BLaER1 treated with 17β-estradiol and CSF1 and Interleukin-3, amounts not matched to agents 10 nM and 100 nM (cell line): ENCODE data around the gene FATE1.
"Not testable (repeated sequence)": the region's sequence is repeated elsewhere in the genome, so short reads cannot be mapped to it uniquely, and the experiment has no call there.

ENCODE experiments used
- H3K27ac ChIP-seq, 11 experiments: shearing (Covaris generic); formaldehyde crosslinking; 2 replicates each; pipeline ENCODE4 v1.8.1; 2022
- H3K27me3 ChIP-seq, 11 experiments: shearing (Covaris generic); formaldehyde crosslinking; 2 replicates each; pipeline ENCODE4 v1.8.1; 2022
- H3K36me3 ChIP-seq, 11 experiments: shearing (Covaris generic); formaldehyde crosslinking; 2 replicates each; pipeline ENCODE4 v1.8.1; 2022
- H3K4me1 ChIP-seq, 10 experiments: shearing (Covaris generic); formaldehyde crosslinking; 2 replicates each; pipeline ENCODE4 v1.8.1; 2022
- H3K4me2 ChIP-seq, 11 experiments: shearing (Covaris generic); formaldehyde crosslinking; 2 replicates each; pipeline ENCODE4 v1.8.1; 2022
- H3K4me3 ChIP-seq, 10 experiments: shearing (Covaris generic); formaldehyde crosslinking; 2 replicates each; pipeline ENCODE4 v1.8.1; 2022
- H3K9ac ChIP-seq, 11 experiments: shearing (Covaris generic); formaldehyde crosslinking; 2 replicates each; pipeline ENCODE4 v1.8.1; 2022
- H3K9me3 ChIP-seq, 11 experiments: shearing (Covaris generic); formaldehyde crosslinking; replicated peaks in 1 of 11; 2 replicates each; pipeline ENCODE4 v1.8.1; 2022
- H4K20me1 ChIP-seq, 11 experiments: shearing (Covaris generic); formaldehyde crosslinking; 2 replicates each; pipeline ENCODE4 v1.8.1; 2022
- Cebpa-rat ChIP-seq, 11 experiments: shearing (Covaris generic); IDR thresholded peaks; 2 replicates each; pipeline ENCODE4 v1.8.1; 2022

FATE1 gene

GRCh38 chrX:151694661-151695582 is 20.9 kb upstream of the FATE1 start, which contains the start of gene PRRG3:
TSS of gene PRRG3 (plus strand) at chrX:151695458. CDS start at chrX:151698815, 3,357 bp downstream.
- H3K4me3 ChIP-seq, result no peak within 1 kb of the TSS
- H3K36me3 ChIP-seq, result no peaks in the 10 kb centered on the region
- H3K4me1 ChIP-seq, result no peaks in the 10 kb centered on the region
- no peak within 1 kb of the TSS for H3K4me2 ChIP-seq
- TF ChIP-seq Cebpa-rat (IDR thresholded peaks at IDR 0.05), result no peak
- H4K20me1 ChIP-seq, result peaks cover 0 to 3% (median 0%) of the 10 kb centered on the region in 11 experiments; a peak in 3 of 22 replicates
- no peak within 1 kb of the TSS for H3K27ac ChIP-seq
- no peak within 1 kb of the TSS for H3K9ac ChIP-seq
- peaks cover 0 to 24% (median 7%) of the 10 kb centered on the region in 11 experiments; a peak in 12 of 22 replicates for H3K9me3 ChIP-seq
- H3K27me3 ChIP-seq, result peaks cover 29 to 76% (median 69%) of the 10 kb centered on the region in 11 experiments

GRCh38 chrX:151695583-151696340 is 20.1 kb upstream of the FATE1 start:
- no peak overlapping the region for H3K4me3 ChIP-seq

GRCh38 chrX:151697082-151697481 is 18.8 kb upstream of the FATE1 start:
- not testable (repeated sequence) for H3K9ac ChIP-seq, H3K4me2 ChIP-seq, H3K4me1 ChIP-seq, H3K36me3 ChIP-seq, H4K20me1 ChIP-seq, H3K4me3 ChIP-seq, H3K27ac ChIP-seq
- Histone ChIP-seq H3K9me3 (peaks cover 0 to 24% (median 7%) of the 10 kb centered on the region in 11 experiments; a peak in 12 of 22 replicates), H3K27me3 (peaks cover 43 to 76% (median 69%) of the 10 kb centered on the region in 11 experiments)

More at GRCh38 chrX:151695583-151696340, 20.1 kb upstream of the FATE1 start:
- Histone ChIP-seq H3K9me3 (peaks cover 0 to 24% (median 7%) of the 10 kb centered on the region in 11 experiments; a peak in 12 of 22 replicates), H3K27ac (no peak overlapping the region), H3K36me3 (no peaks in the 10 kb centered on the region), H3K9ac (no peak overlapping the region), H3K4me2 (no peak overlapping the region), H4K20me1 (peaks cover 0 to 3% (median 0%) of the 10 kb centered on the region in 11 experiments; a peak in 3 of 22 replicates), H3K4me1 (no peaks in the 10 kb centered on the region), H3K27me3 (peaks cover 31 to 76% (median 69%) of the 10 kb centered on the region in 11 experiments)
- no peak for TF ChIP-seq Cebpa-rat (IDR thresholded peaks at IDR 0.05)

GRCh38 chrX:151697522-151697921 is 18.3 kb upstream of the FATE1 start:
- H3K9ac ChIP-seq, result no peak overlapping the region
- peaks cover 47 to 76% (median 69%) of the 10 kb centered on the region in 11 experiments for H3K27me3 ChIP-seq
- no peak for TF ChIP-seq Cebpa-rat (IDR thresholded peaks at IDR 0.05)
- no peak overlapping the region for H3K4me3 ChIP-seq
- H3K4me1 ChIP-seq, result no peaks in the 10 kb centered on the region
- H3K9me3 ChIP-seq, result peaks cover 0 to 24% (median 7%) of the 10 kb centered on the region in 11 experiments; a peak in 12 of 22 replicates
- no peaks in the 10 kb centered on the region; a peak in 5 of 22 replicates for H4K20me1 ChIP-seq
- H3K27ac ChIP-seq, result no peak overlapping the region
- H3K4me2 ChIP-seq, result no peak overlapping the region
- H3K36me3 ChIP-seq, result no peaks in the 10 kb centered on the region

GRCh38 chrX:151698485-151698884 is 17.4 kb upstream of the FATE1 start:
- peaks cover 0 to 22% (median 6%) of the 10 kb centered on the region in 11 experiments; a peak in 11 of 22 replicates for H3K9me3 ChIP-seq
- H3K27ac ChIP-seq, result no peak overlapping the region
- no peak overlapping the region for H3K4me3 ChIP-seq
- H4K20me1 ChIP-seq, result no peaks in the 10 kb centered on the region; a peak in 5 of 22 replicates
- no peak overlapping the region for H3K4me2 ChIP-seq
- no peaks in the 10 kb centered on the region for H3K36me3 ChIP-seq
- TF ChIP-seq Cebpa-rat (IDR thresholded peaks at IDR 0.05), result no peak
- peaks cover 57 to 76% (median 69%) of the 10 kb centered on the region in 11 experiments for H3K27me3 ChIP-seq
- no peaks in the 10 kb centered on the region for H3K4me1 ChIP-seq
- H3K9ac ChIP-seq, result no peak overlapping the region

GRCh38 chrX:151699746-151700145 is 16.1 kb upstream of the FATE1 start:
- no peak for TF ChIP-seq Cebpa-rat (IDR thresholded peaks at IDR 0.05)
- Histone ChIP-seq H4K20me1 (no peaks in the 10 kb centered on the region; a peak in 5 of 22 replicates), H3K27ac (no peak overlapping the region), H3K4me3 (no peak overlapping the region), H3K9me3 (peaks cover 0 to 9% (median 0%) of the 10 kb centered on the region in 11 experiments; a peak in 8 of 22 replicates), H3K4me1 (no peaks in the 10 kb centered on the region), H3K4me2 (no peak overlapping the region), H3K9ac (no peak overlapping the region), H3K27me3 (peaks cover 66 to 80% (median 73%) of the 10 kb centered on the region in 11 experiments), H3K36me3 (no peaks in the 10 kb centered on the region)

- peaks cover 0 to 5% (median 0%) of the 10 kb centered on the region in 11 experiments; a peak in 4 of 22 replicates for H3K9me3 ChIP-seq
- peaks cover 74 to 89% (median 82%) of the 10 kb centered on the region in 11 experiments for H3K27me3 ChIP-seq
- no peaks in the 10 kb centered on the region for H3K4me1 ChIP-seq
- H3K4me2 ChIP-seq, result no peak overlapping the region
- H3K9ac ChIP-seq, result no peak overlapping the region
- H3K27ac ChIP-seq, result no peak overlapping the region
- no peaks in the 10 kb centered on the region for H3K36me3 ChIP-seq
- no peak for TF ChIP-seq Cebpa-rat (IDR thresholded peaks at IDR 0.05)
- no peak overlapping the region for H3K4me3 ChIP-seq
- H4K20me1 ChIP-seq, result no peaks in the 10 kb centered on the region; a peak in 5 of 22 replicates
Measured at GRCh38 chrX:151700581-151700980, 15.3 kb upstream of the FATE1 start.

- no peaks in the 10 kb centered on the region for H3K4me1 ChIP-seq
- no peak overlapping the region for H3K4me3 ChIP-seq
- H3K36me3 ChIP-seq, result no peaks in the 10 kb centered on the region
- no peak overlapping the region for H3K27ac ChIP-seq
- no peak overlapping the region for H3K4me2 ChIP-seq
- H4K20me1 ChIP-seq, result no peaks in the 10 kb centered on the region; a peak in 5 of 22 replicates
- no peak for TF ChIP-seq Cebpa-rat (IDR thresholded peaks at IDR 0.05)
- peaks cover 0 to under 1% (median 0%) of the 10 kb centered on the region in 11 experiments; a peak in 1 of 22 replicates for H3K9me3 ChIP-seq
- no peak overlapping the region for H3K9ac ChIP-seq
- H3K27me3 ChIP-seq, result peaks cover 78 to 90% (median 86%) of the 10 kb centered on the region in 11 experiments
Measured at GRCh38 chrX:151701071-151701470, 14.8 kb upstream of the FATE1 start.

GRCh38 chrX:151701531-151701930 is 14.3 kb upstream of the FATE1 start:
- H3K4me1 ChIP-seq, result no peaks in the 10 kb centered on the region
- H3K27ac ChIP-seq, result no peak overlapping the region
- no peak overlapping the region for H3K4me3 ChIP-seq
- no peak overlapping the region for H3K9ac ChIP-seq
- no peaks in the 10 kb centered on the region for H3K36me3 ChIP-seq
- no peaks in the 10 kb centered on the region; a peak in 5 of 22 replicates for H4K20me1 ChIP-seq
- no peaks in the 10 kb centered on the region; a peak in 1 of 22 replicates for H3K9me3 ChIP-seq
- H3K4me2 ChIP-seq, result no peak overlapping the region
- H3K27me3 ChIP-seq, result peaks cover 82 to 94% (median 91%) of the 10 kb centered on the region in 11 experiments
- TF ChIP-seq Cebpa-rat (IDR thresholded peaks at IDR 0.05), result no peak
